A673 (cell line): ENCODE measurements around the gene VENTX. TPM values are rescaled to one million over a fixed set of nuclear protein-coding genes. Genes with fewer than 3 reads are reported as not detected.

ENCODE experiments used
- BruUV-seq: library from RNA; stranded (reverse); fragments of 400-500 nt; replicated peaks from 2 replicates; lab custom pipeline; 2021; lab: Mats Ljungman, UMichigan
- CTCF ChIA-PET: fragments of 300-600 bp; sonication (Branson Sonifier 250); formaldehyde crosslinking; loops from one replicate; lab custom pipeline; 2022; ENCODE audit warnings: antibody characterized with exemption; lab: Charles Lee
- POLR2A ChIA-PET: fragments of 300-600 bp; sonication (Branson Sonifier 250); formaldehyde crosslinking; loops from one replicate; lab custom pipeline; 2022; ENCODE audit warnings: antibody characterized with exemption; ENCODE audit not compliant: low non-redundant PET; lab: Charles Lee
- DNase-seq: peaks from one replicate; pipeline ENCODE4 v3.0.0-alpha.2; 2015; ENCODE audit warnings: low spot score
- H3K27ac ChIP-seq: fragments of 200-600 bp; sonication (generic); 2 replicates; pipeline ENCODE4 v1.5.1; 2016; ENCODE audit warnings: mixed run types, low read depth, mild to moderate bottlenecking, mixed read lengths, antibody characterized with exemption, low read length; ENCODE audit not compliant: poor library complexity, severe bottlenecking
- H3K27me3 ChIP-seq: fragments of 200-600 bp; sonication (generic); replicated peaks from 2 replicates; pipeline ENCODE4 v1.6.1; 2017; ENCODE audit warnings: mixed run types, low read depth, mild to moderate bottlenecking, mixed read lengths, antibody characterized with exemption, low read length; ENCODE audit not compliant: insufficient read depth, poor library complexity
- H3K36me3 ChIP-seq: fragments of 200-600 bp; sonication (generic); 2 replicates; pipeline ENCODE4 v1.6.1; 2016; ENCODE audit warnings: mixed run types, mild to moderate bottlenecking, mixed read lengths, antibody characterized with exemption, low read length; ENCODE audit not compliant: insufficient read depth, poor library complexity, severe bottlenecking
- H3K4me1 ChIP-seq: fragments of 200-600 bp; sonication (generic); 2 replicates; pipeline ENCODE4 v1.6.1; 2017; ENCODE audit warnings: mixed run types, mild to moderate bottlenecking, mixed read lengths, antibody characterized with exemption, low read length; ENCODE audit not compliant: insufficient read depth, poor library complexity, severe bottlenecking
- H3K4me3 ChIP-seq: fragments of 200-600 bp; sonication (generic); 2 replicates; pipeline ENCODE4 v1.5.1; 2016; ENCODE audit warnings: low read depth, mixed run types, mild to moderate bottlenecking, mixed read lengths, low read length; ENCODE audit not compliant: poor library complexity, severe bottlenecking
- H3K9me3 ChIP-seq: fragments of 200-600 bp; sonication (generic); 2 replicates; pipeline ENCODE4 v1.6.1; 2016; ENCODE audit warnings: mixed run types, low read depth, mild to moderate bottlenecking, mixed read lengths, antibody characterized with exemption, low read length; ENCODE audit not compliant: poor library complexity, severe bottlenecking
- CTCF ChIP-seq: fragments of 300-800, 200-600 bp; sonication (generic); conservative IDR thresholded peaks from 2 replicates; pipeline ENCODE4 v1.5.1; 2017; ENCODE audit warnings: low read depth, mild to moderate bottlenecking, antibody characterized with exemption, low read length, moderate library complexity, mixed read lengths
- EZH2 ChIP-seq: fragments of 200-600 bp; sonication (generic); IDR thresholded peaks from 2 replicates; pipeline ENCODE4 v1.6.1; 2017; ENCODE audit warnings: borderline replicate concordance, low read depth, mild to moderate bottlenecking, mixed read lengths, antibody characterized with exemption, low read length; ENCODE audit not compliant: poor library complexity, severe bottlenecking
- intact Hi-C: fragments of 100-400 bp; cut with micrococcal nuclease; formaldehyde crosslinking; loops from one replicate; pipeline ENCODE4 v1.10.0; 2022; ENCODE audit not compliant: unreplicated experiment
- total RNA-seq: library from RNA; stranded (reverse); gene quantifications from 2 replicates; pipeline ENCODE4 v1.2.3, GENCODE V29; 2021

The VENTX gene
- total RNA-seq, 1 experiment from 2014 or later = not detected

DNA sequence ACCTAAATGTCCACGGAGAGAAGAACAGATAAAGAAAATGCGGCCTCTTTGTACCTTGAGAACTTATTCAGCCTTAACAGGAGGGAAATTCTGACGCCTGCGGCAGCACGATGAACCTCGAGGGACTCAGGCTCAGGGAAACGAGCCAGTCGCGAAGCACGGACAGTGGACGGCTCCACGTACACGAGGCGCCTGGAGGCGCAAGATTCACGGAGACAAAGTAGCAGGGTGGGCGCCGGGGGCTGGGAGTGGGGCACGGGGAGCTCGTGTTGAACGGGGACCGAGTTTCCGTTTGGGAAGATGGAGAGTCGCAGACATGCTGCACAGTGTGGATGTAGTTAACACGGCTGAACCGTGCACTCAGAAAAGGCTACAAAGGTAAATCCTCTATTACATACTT, 20.9 kb upstream of the VENTX start:
- Histone ChIP-seq H3K4me1 (no peaks in the 10 kb centered on the region), H3K36me3 (no peaks in the 10 kb centered on the region), H3K9me3 (no peaks in the 10 kb centered on the region), H3K4me3 (no peak overlapping the region), H3K27ac (no peak overlapping the region), H3K27me3 (peaks cover 45% of the 10 kb centered on the region)
- ChIA-PET CTCF (no interaction called here), POLR2A (no interaction called here)
- DNase-seq = no peak
- TF ChIP-seq CTCF (no peak), EZH2 (no peak)
- no TSS peak for BruUV-seq
- intact Hi-C loops = no loop called here

DNA sequence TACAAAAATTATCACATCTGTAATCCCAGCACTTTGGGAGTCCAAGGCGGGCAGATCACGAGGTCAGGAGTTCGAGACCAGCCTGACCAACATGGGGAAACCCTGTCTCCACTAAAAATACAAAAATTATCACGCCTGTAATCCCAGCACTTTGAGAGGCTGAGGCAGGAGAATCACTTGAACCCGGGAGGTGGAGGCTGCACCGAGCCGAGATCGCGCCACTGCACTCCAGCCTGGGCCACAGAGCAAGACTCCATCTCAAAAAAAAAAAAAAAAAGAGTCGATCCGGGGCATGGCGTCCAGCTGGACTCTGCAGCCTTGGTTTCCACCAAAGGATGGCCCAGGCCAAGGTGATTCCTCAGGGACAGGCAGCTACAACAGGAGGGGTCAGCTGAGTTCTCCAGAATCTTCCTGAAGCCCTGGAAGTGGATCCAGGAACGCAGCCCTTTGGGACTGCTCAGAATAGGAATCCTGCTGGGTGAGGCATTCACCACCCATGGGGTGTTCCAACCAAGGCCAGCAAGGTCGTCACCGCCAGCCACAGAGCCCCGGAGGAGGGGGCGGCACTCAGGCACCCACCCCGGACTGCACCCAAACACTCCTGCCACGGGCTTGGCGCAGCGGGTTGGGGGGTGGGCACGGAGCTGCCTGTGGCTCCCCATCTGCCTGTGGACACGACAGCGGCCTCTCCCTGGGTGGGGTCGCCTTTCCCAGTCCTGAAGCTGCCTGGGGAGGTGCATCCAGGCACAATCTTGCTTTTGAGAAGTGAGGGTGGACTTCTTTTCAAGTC, 19.7 kb upstream of the VENTX start:
- POLR2A ChIA-PET = no interaction called here
- H3K36me3 ChIP-seq = no peaks in the 10 kb centered on the region
- CTCF ChIA-PET = no interaction called here
- DNase-seq = no peak
- H3K9me3 ChIP-seq = no peaks in the 10 kb centered on the region
- BruUV-seq = no TSS peak
- H3K27ac ChIP-seq = no peak overlapping the region
- H3K27me3 ChIP-seq = peaks cover 45% of the 10 kb centered on the region
- no peak overlapping the region for H3K4me3 ChIP-seq
- TF ChIP-seq EZH2 = no peak
- TF ChIP-seq CTCF = no peak
- no peaks in the 10 kb centered on the region for H3K4me1 ChIP-seq
- intact Hi-C loops = no loop called here

DNA sequence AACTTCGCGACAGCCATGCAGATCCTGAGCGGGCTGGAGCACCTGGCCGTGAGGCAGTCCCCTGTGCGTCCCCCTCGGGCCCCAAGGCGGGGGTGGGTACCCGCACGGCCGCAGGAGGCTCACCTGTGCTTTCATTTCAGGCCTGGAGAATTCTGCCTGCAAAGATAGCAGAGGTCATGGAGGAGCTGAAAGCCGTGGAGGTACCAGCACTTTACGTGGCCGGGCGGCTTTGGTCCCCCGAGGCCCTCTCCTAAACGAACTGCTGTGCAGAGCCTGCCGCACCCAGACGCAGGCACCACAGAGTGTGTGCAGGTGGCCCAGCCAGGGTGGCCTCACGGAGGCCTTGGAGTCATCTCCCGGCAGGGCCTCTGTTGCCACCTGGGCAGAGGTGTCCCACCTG, 18.8 kb upstream of the VENTX start:
- Histone ChIP-seq H3K9me3 (no peaks in the 10 kb centered on the region), H3K27ac (no peak overlapping the region), H3K4me1 (no peaks in the 10 kb centered on the region), H3K4me3 (no peak overlapping the region), H3K36me3 (no peaks in the 10 kb centered on the region), H3K27me3 (peaks cover 46% of the 10 kb centered on the region)
- intact Hi-C loops = no loop called here
- TF ChIP-seq EZH2 (no peak), CTCF (no peak)
- POLR2A ChIA-PET = no interaction called here
- no TSS peak for BruUV-seq
- DNase-seq = no peak
- CTCF ChIA-PET = no interaction called here
